Fibroblast of pulmonary artery (primary cell): Measurements from ENCODE around the gene PRKG1.
A peak's percentile ranks its signal among the peaks of the same experiment; 100 is the strongest.

ENCODE experiments used
- DNase-seq: peaks from one replicate; pipeline ENCODE4 v3.0.0-alpha.2; 2010; ENCODE audit warnings: low read depth
- H3K4me3 ChIP-seq: replicated peaks from 2 replicates; pipeline ENCODE4 v1.5.1; 2011; ENCODE audit warnings: low read depth, mild to moderate bottlenecking, control low read depth, low read length, moderate library complexity
- TF ChIP-seq, protein P1 (sequence below): IDR thresholded peaks from 2 replicates; pipeline ENCODE4 v1.5.1; 2011; ENCODE audit warnings: mild to moderate bottlenecking, control low read depth, low read length, inconsistent platforms; ENCODE audit errors: missing control alignments

The PRKG1 gene

GRCh38 chr10:51964630-51965029 lies 890.3 kb downstream of the PRKG1 start:
- DNase-seq, result peak; percentile 6
- TF ChIP-seq, protein P1, sequence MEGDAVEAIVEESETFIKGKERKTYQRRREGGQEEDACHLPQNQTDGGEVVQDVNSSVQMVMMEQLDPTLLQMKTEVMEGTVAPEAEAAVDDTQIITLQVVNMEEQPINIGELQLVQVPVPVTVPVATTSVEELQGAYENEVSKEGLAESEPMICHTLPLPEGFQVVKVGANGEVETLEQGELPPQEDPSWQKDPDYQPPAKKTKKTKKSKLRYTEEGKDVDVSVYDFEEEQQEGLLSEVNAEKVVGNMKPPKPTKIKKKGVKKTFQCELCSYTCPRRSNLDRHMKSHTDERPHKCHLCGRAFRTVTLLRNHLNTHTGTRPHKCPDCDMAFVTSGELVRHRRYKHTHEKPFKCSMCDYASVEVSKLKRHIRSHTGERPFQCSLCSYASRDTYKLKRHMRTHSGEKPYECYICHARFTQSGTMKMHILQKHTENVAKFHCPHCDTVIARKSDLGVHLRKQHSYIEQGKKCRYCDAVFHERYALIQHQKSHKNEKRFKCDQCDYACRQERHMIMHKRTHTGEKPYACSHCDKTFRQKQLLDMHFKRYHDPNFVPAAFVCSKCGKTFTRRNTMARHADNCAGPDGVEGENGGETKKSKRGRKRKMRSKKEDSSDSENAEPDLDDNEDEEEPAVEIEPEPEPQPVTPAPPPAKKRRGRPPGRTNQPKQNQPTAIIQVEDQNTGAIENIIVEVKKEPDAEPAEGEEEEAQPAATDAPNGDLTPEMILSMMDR, result no peak

GRCh38 chr10:51965451-51965850 lies 891.2 kb downstream of the PRKG1 start:
- DNase-seq, result no peak
- no peak overlapping the region for H3K4me3 ChIP-seq
- TF ChIP-seq, protein P1, result no peak

More at GRCh38 chr10:51964630-51965029, 890.3 kb downstream of the PRKG1 start:
- H3K4me3 ChIP-seq, result no peak overlapping the region

- no peak overlapping the region for H3K4me3 ChIP-seq
- TF ChIP-seq, protein P1, result no peak
- DNase-seq, result no peak
Measured at GRCh38 chr10:51972733-51973346, 898.6 kb downstream of the PRKG1 start.

DNA sequence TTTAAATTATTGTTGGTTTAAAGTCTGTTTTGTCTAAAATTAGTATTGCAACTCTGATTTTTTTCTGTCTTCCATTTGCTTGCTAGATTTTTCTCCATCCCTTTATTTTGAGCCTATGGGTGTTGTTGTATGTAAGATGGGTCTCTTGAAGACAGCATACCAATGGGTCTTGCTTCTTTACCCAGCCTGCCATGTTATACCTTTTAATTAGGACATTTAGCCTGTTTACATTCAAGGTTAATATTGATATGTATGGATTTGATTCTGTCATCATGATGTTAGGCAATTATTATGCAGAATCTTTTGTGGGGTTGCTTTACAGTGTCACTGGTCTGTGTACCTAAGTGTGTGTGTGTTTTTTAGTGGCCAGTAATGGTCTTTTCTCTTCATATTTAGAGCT lies 906.5 kb downstream of the PRKG1 start:
- DNase-seq, result no peak
- H3K4me3 ChIP-seq, result no peak overlapping the region
- TF ChIP-seq, protein P1, result no peak

- H3K4me3 ChIP-seq, result no peak overlapping the region
- TF ChIP-seq, protein P1, result no peak
- no peak for DNase-seq
Measured at GRCh38 chr10:51981731-51982130, 907.4 kb downstream of the PRKG1 start.

DNA sequence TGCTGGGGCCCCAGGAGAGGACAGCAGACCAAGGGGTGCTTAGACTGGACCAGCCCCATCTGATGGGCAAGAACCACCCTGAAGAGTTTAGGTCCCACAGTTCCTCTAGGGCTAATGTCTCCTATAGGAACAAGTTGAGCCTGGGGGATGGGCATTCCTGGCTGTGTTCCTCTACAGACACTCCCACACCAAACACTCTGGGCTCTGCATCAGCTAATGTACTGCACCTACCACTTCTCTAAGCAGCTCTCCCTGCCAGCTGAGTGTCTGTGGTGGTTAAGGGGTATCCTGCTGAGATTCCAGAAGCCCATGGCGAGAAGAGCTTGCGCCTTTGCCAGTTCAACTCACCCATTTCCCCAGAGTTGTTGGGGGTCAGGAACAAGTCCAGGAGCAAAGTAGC lies 909.2 kb downstream of the PRKG1 start:
- TF ChIP-seq, protein P1, result no peak
- DNase-seq, result no peak
- no peak overlapping the region for H3K4me3 ChIP-seq

DNA sequence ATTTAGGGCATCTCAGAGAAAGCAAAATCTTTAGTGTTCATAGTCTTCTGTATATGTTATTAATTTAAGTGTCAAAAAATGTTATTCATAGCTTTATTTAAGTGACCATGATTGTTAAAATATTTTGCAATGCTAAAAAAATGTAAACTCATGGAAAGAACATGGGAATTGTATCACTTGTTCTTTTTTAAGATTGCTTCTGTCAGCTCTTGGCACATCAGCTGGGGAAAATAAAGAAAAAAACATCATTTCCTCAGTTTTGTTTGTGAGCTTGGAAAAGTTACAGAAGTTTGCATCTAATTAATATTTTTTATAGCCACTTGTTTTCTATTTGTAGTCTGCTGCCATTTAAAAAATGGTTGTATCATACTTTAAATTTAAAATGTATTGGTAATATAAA lies 911.0 kb downstream of the PRKG1 start:
- H3K4me3 ChIP-seq, result no peak overlapping the region
- DNase-seq, result no peak
- TF ChIP-seq, protein P1, result no peak
